K562 (cell line): ENCODE data around the gene CGREF1. TPM values are rescaled to one million over a fixed set of nuclear protein-coding genes. Genes with fewer than 3 reads are reported as not detected.

Source experiments
- ATAC-seq: fragments of 200-7000 bp; cut with Tn5 transposase; 3 replicates; pipeline ENCODE4 v1.9.1; 2020; ENCODE audit warnings: moderate library complexity
- BruUV-seq: library from RNA; stranded (reverse); fragments of 400-500 nt; replicated peaks from 2 replicates; lab custom pipeline; 2021; lab: Mats Ljungman, UMichigan
- CTCF ChIA-PET: fragments of 300-600 bp; formaldehyde crosslinking; extraction: SDS; loops from one replicate; lab custom pipeline; 2021; ENCODE audit warnings: low intra/inter-chr PET ratio; lab: Yijun Ruan, JAX
- POLR2A ChIA-PET: fragments of 300-600, 350-650 bp; sonication (Branson Sonifier 250); formaldehyde crosslinking; extraction: SDS; loops from one replicate; lab custom pipeline; 2021; ENCODE audit warnings: antibody characterized with exemption, inconsistent platforms; lab: Yijun Ruan, JAX
- DNase-seq, 4 experiments: peaks; one replicate each; pipeline versions ENCODE4 v3.0.0 to v3.0.0-alpha.2; 2011 to 2018; ENCODE audit warnings: low spot score in 3 of 4, mixed read lengths in 3 of 4; ENCODE audit errors: extremely low read depth in 1 of 4
- FAIRE-seq: peaks from 2 replicates; lab custom pipeline; 2011; peaks lifted over from hg19 to GRCh38; lab: Jason Lieb, UNC
- H2AFZ ChIP-seq: 2 replicates; pipeline ENCODE4 v1.6.0; 2011; ENCODE audit warnings: low read depth, low read length, control low read depth, inconsistent platforms
- H3K27ac ChIP-seq: fragments of 200-600 bp; 3 replicates; pipeline ENCODE4 v1.8.0; 2011; ENCODE audit warnings: low read depth, mild to moderate bottlenecking, control low read depth, inconsistent platforms, low read length, moderate library complexity, mixed read lengths; ENCODE audit errors: extremely low read depth
- H3K27me3 ChIP-seq, 2 experiments: fragments of 300-600 bp in 1 of 2; 2 replicates in 1 of 2; 3 replicates in 1 of 2; pipeline versions ENCODE4 v1.6.0 to v1.8.0; 2011; ENCODE audit warnings: inconsistent platforms in 2 of 2, low read length in 2 of 2, mild to moderate bottlenecking in 1 of 2, mixed read lengths in 1 of 2, moderate library complexity in 1 of 2; ENCODE audit not compliant: control insufficient read depth in 2 of 2, insufficient read depth in 2 of 2
- H3K36me3 ChIP-seq: fragments of 300-600 bp; 3 replicates; pipeline ENCODE4 v1.8.0; 2011; ENCODE audit warnings: mild to moderate bottlenecking, low read length, inconsistent platforms; ENCODE audit not compliant: control insufficient read depth, insufficient read depth
- H3K4me1 ChIP-seq, 2 experiments: fragments of 200-600 bp in 1 of 2; replicated peaks in 1 of 2; 2 replicates in 1 of 2; 3 replicates in 1 of 2; pipeline versions ENCODE4 v1.5.1 to v1.8.0; 2011; ENCODE audit warnings: inconsistent platforms in 2 of 2, low read length in 2 of 2, mild to moderate bottlenecking in 1 of 2, mixed read lengths in 1 of 2, moderate library complexity in 1 of 2; ENCODE audit not compliant: control insufficient read depth in 2 of 2, insufficient read depth in 2 of 2
- H3K4me2 ChIP-seq: 2 replicates; pipeline ENCODE4 v1.6.1; 2011; ENCODE audit warnings: low read length, control low read depth, inconsistent platforms, mixed read lengths; ENCODE audit not compliant: insufficient read depth
- H3K4me3 ChIP-seq: fragments of 200-600 bp; sonication (generic), shearing (Covaris generic); 2 replicates; pipeline ENCODE4 v1.5.1; 2016; ENCODE audit warnings: control low read depth, inconsistent platforms
- H3K79me2 ChIP-seq: fragments of 200-600 bp; 3 replicates; pipeline ENCODE4 v1.8.0; 2011; ENCODE audit warnings: low read length, inconsistent platforms; ENCODE audit not compliant: control insufficient read depth, insufficient read depth
- H3K9ac ChIP-seq, 2 experiments: 2 replicates each; pipeline versions ENCODE4 v1.6.0 to v1.6.1; 2011; ENCODE audit warnings: low read depth in 2 of 2, low read length in 2 of 2, control low read depth in 1 of 2, inconsistent platforms in 1 of 2, mild to moderate bottlenecking in 1 of 2, mixed read lengths in 1 of 2; ENCODE audit not compliant: insufficient read depth in 1 of 2
- H3K9me1 ChIP-seq: one replicate; pipeline ENCODE4 v1.6.0; 2011; ENCODE audit warnings: inconsistent platforms, mild to moderate bottlenecking, low read length, moderate library complexity; ENCODE audit not compliant: control insufficient read depth, insufficient read depth
- H3K9me3 ChIP-seq: replicated peaks from 2 replicates; pipeline ENCODE4 v1.5.1; 2011; ENCODE audit warnings: low read depth, low read length, inconsistent platforms; ENCODE audit not compliant: control insufficient read depth, insufficient read depth
- H4K20me1 ChIP-seq: replicated peaks from 2 replicates; pipeline ENCODE4 v1.6.1; 2011; ENCODE audit warnings: low read length, inconsistent platforms, mixed read lengths; ENCODE audit not compliant: control insufficient read depth, insufficient read depth
- CTCF ChIP-seq, 3 experiments: IDR thresholded peaks in 2 of 3; conservative IDR thresholded peaks in 1 of 3; 2 replicates each; pipeline ENCODE4 v1.5.1; 2011 to 2012; ENCODE audit warnings: low read length in 3 of 3, mild to moderate bottlenecking in 3 of 3, control low read depth in 2 of 3, improper control_type of control experiment in 1 of 3, inconsistent platforms in 1 of 3, low read depth in 1 of 3, mixed read lengths in 1 of 3, moderate library complexity in 1 of 3; ENCODE audit not compliant: insufficient read depth in 2 of 3
- CXXC5 ChIP-seq: fragments of 250-450 bp; sonication (Bioruptor Pico); IDR thresholded peaks from 2 replicates; pipeline ENCODE4 v1.8.0; 2022; ENCODE audit warnings: inconsistent platforms, mild to moderate bottlenecking, moderate library complexity
- ELF2 ChIP-seq: fragments of 250-450 bp; sonication (Bioruptor Pico); IDR thresholded peaks from 2 replicates; pipeline ENCODE4 v1.5.0; 2021; ENCODE audit warnings: mild to moderate bottlenecking
- FOXA1 ChIP-seq: fragments of 450-650 bp; IDR thresholded peaks from 2 replicates; pipeline ENCODE4 v1.6.1; 2016; ENCODE audit warnings: mild to moderate bottlenecking, borderline replicate concordance
- FUS ChIP-seq: fragments of 200-400 bp; formaldehyde crosslinking; optimal IDR thresholded peaks from 2 replicates; pipeline ENCODE3; 2017; ENCODE audit warnings: low read depth, low read length
- HNRNPLL ChIP-seq: fragments of 200-400 bp; formaldehyde crosslinking; IDR thresholded peaks from 2 replicates; pipeline ENCODE4 v1.6.1; 2017; ENCODE audit warnings: low read length, low read depth, mild to moderate bottlenecking; ENCODE audit not compliant: poor library complexity, severe bottlenecking
- MAZ ChIP-seq, 2 experiments: fragments of 450-650 bp in 1 of 2; sonication (generic) in 1 of 2; formaldehyde crosslinking; IDR thresholded peaks in 1 of 2; conservative IDR thresholded peaks in 1 of 2; 2 replicates each; pipeline versions ENCODE4 v1.4.0 to v1.5.0; 2020; ENCODE audit warnings: mild to moderate bottlenecking in 1 of 2, missing genetic modification reagents in 1 of 2
- NONO ChIP-seq, 2 experiments: fragments of 200-400 bp in 1 of 2; fragments of 450-650 bp in 1 of 2; formaldehyde crosslinking in 1 of 2; IDR thresholded peaks; 2 replicates each; pipeline ENCODE4 v1.6.1; 2017; ENCODE audit warnings: low read depth in 2 of 2, mild to moderate bottlenecking in 2 of 2, moderate library complexity in 2 of 2, low read length in 1 of 2
- SP1 ChIP-seq: sonication (generic); formaldehyde crosslinking; IDR thresholded peaks from 2 replicates; pipeline ENCODE4 v1.8.1; 2022; ENCODE audit warnings: mild to moderate bottlenecking, missing genetic modification reagents
- SUPT5H ChIP-seq: fragments of 450-650 bp; IDR thresholded peaks from 2 replicates; pipeline ENCODE4 v1.6.1; 2016
- ZBTB2 ChIP-seq: fragments of 450-650 bp; IDR thresholded peaks from 2 replicates; pipeline ENCODE4 v1.6.1; 2016; ENCODE audit warnings: antibody characterized with exemption
- ZBTB9 ChIP-seq: fragments of 450-650 bp; formaldehyde crosslinking; IDR thresholded peaks from 2 replicates; pipeline ENCODE4 v1.4.0; 2020; ENCODE audit warnings: mild to moderate bottlenecking, moderate library complexity
- ZFX ChIP-seq: sonication (generic); formaldehyde crosslinking; IDR thresholded peaks from 2 replicates; pipeline ENCODE4 v1.8.0; 2022; ENCODE audit warnings: mild to moderate bottlenecking, missing genetic modification reagents, moderate library complexity
- ZNF79 ChIP-seq: fragments of 250-450 bp; sonication (Bioruptor Pico); IDR thresholded peaks from 2 replicates; pipeline ENCODE4 v1.4.0; 2020; ENCODE audit warnings: low read depth, mild to moderate bottlenecking, moderate library complexity
- ZZZ3 ChIP-seq: fragments of 450-650 bp; IDR thresholded peaks from 2 replicates; pipeline ENCODE4 v1.6.1; 2016; ENCODE audit warnings: antibody characterized with exemption, mild to moderate bottlenecking, moderate library complexity
- WGBS: fragments of 100-300 bp; shearing (Covaris generic); methylation state at CpG from one replicate; pipeline ENCODE4 v1.1.6; 2016; ENCODE audit warnings: low coverage, mixed read lengths; ENCODE audit not compliant: insufficient coverage; ENCODE audit errors: missing lambda C conversion rate; 5-methylcytosine and 5-hydroxymethylcytosine counted together
- in situ Hi-C: fragments of 300-500 bp; cut with MboI; formaldehyde crosslinking; loops from 4 replicates; pipeline ENCODE4 v1.15.0; 2018; ENCODE audit warnings: inconsistent platforms, mixed read lengths
- intact Hi-C: fragments of 100-400 bp; cut with micrococcal nuclease; formaldehyde crosslinking; loops from 2 replicates; pipeline ENCODE4 v1.14.2; 2022
- polyA plus RNA-seq, 8 experiments: library from polyadenylated mRNA; depleted of rRNA in 4 of 8; stranded (reverse) in 5 of 8; unstranded in 3 of 8; fragments of >200 nt; fragmentation: Nextera tagmentation in 2 of 8; fragmentation: Illumina TruSeq in 1 of 8; extraction: Ambion mirVana in 2 of 8; extraction: Trizol in 1 of 8; gene quantifications; 2 replicates each; pipeline versions ENCODE4 v1.2.1 to v1.2.3, GENCODE V29; 2011 to 2014; ENCODE audit warnings: inconsistent platforms in 1 of 8, missing spikeins in 1 of 8
- total RNA-seq, 7 experiments: library from RNA; depleted of rRNA in 6 of 7; stranded (reverse); fragments of >200 nt in 6 of 7; fragmentation: Illumina TruSeq in 2 of 7; extraction: Trizol in 2 of 7; gene quantifications; 2 replicates each; pipeline versions ENCODE4 v1.2.1 to v1.2.3, GENCODE V29; 2011 to 2021; ENCODE audit warnings: low replicate concordance in 1 of 7

CGREF1 gene
- total and polyA plus RNA-seq, 9 of the 15 experiments (the other 6 are each of a cell fraction or from before 2014, with no cell fraction given): 0.07 to 0.50 (median 0.37) TPM

- FAIRE-seq: no peak
- WGBS: 1% methylated on average over 47 of the region's 47 CpGs
- DNase-seq: peak; percentile 63 to 91 (median 78)
- in situ Hi-C loops (no loop called here), intact Hi-C loops (no loop called here)
- Histone ChIP-seq H3K27ac (no peak within 1 kb of the TSS), H3K79me2 (no peaks in the 10 kb centered on the region), H3K9me3 (no peaks in the 10 kb centered on the region), H3K9me1 (no peaks in the 10 kb centered on the region), H3K9ac (peak within 1 kb of the TSS; percentile 50 to 90), H2AFZ (peak within 1 kb of the TSS; percentile 98), H4K20me1 (no peaks in the 10 kb centered on the region), H3K36me3 (no peaks in the 10 kb centered on the region), H3K27me3 (peaks cover 7 to 11% of the 10 kb centered on the region in 2 experiments; a peak in 4 of 5 replicates), H3K4me2 (peak within 1 kb of the TSS; percentile 82), H3K4me3 (peak within 1 kb of the TSS; percentile 54), H3K4me1 (peaks cover 10 to 18% of the 10 kb centered on the region in 2 experiments; a peak in 4 of 5 replicates)
- no TSS peak for BruUV-seq
- ChIA-PET CTCF (no interaction called here), POLR2A (interaction anchor here (0.9 to 4.1 kb wide), 4 partner anchors 10 to 57 kb away, joined by 3 to 17 read pairs (median 8); partner anchors contain the start of gene PREB)
- ATAC-seq: peak; percentile 90
- TF ChIP-seq NONO (IDR thresholded peaks at IDR 0.05; ENCODE audit: low read depth in 2 of 2, low read length in 1 of 2) (0 out of 4 replicates have a peak, but pooled peaks of 1 of the 2 experiments have one; percentile 18), ZBTB9 (CRISPR knock-in tag) (0 out of 2 replicates have a peak, but pooled peaks have one; percentile 55), ZZZ3 (no peak), MAZ (CRISPR knock-in tag; conservative IDR thresholded peaks at IDR 0.05 in 1 of 2, IDR thresholded peaks at IDR 0.05 in 1 of 2) (peak; percentile 36 to 77; a peak in 2 of 4 replicates), CTCF (IDR thresholded peaks at IDR 0.05 in 2 of 3, conservative IDR thresholded peaks at IDR 0.05 in 1 of 3; ENCODE audit: insufficient read depth in 2 of 3, low read depth in 1 of 3, low read length in 3 of 3) (peak in 1 of 3 experiments; percentile 20; a peak in 1 of 6 replicates), ELF2 (CRISPR knock-in tag) (no peak), ZFX (peak; percentile 87), ZNF79 (CRISPR knock-in tag) (no peak), SUPT5H (peak; percentile 51), FOXA1 (no peak), ZBTB2 (no peak), HNRNPLL (peak; percentile 52), CXXC5 (CRISPR knock-in tag) (peak; percentile 56), FUS (no peak), SP1 (CRISPR knock-in tag) (peak; percentile 79; the same call in 1 of the 2 replicates)
These were observed 4.6 kb upstream of the CGREF1 start, which contains the start of gene ABHD1 for GRCh38 chr2:27123302-27124150. Gene ABHD1 (plus strand): TSS chr2:27123815. CDS start chr2:27123949, 134 bp downstream.
